Panc1 (cell line): ENCODE results near the gene HIC2.
"Not testable (repeated sequence)": the region's sequence is repeated elsewhere in the genome, so short reads cannot be mapped to it uniquely, and the experiment has no call there.

Experiments used
- POLR2AphosphoS5 ChIP-seq: IDR thresholded peaks from 2 replicates; pipeline ENCODE4 v1.6.1; 2012; ENCODE audit warnings: mild to moderate bottlenecking, low read depth, low read length, moderate library complexity
- SIN3A ChIP-seq: IDR thresholded peaks from 2 replicates; pipeline ENCODE4 v1.6.1; 2012; ENCODE audit warnings: low read depth, mild to moderate bottlenecking, low read length, moderate library complexity, borderline replicate concordance; ENCODE audit not compliant: insufficient read depth
- TF ChIP-seq, protein P1 (sequence below): fragments of 450-650 bp; IDR thresholded peaks from 2 replicates; pipeline ENCODE4 v1.5.1; 2017; ENCODE audit warnings: mild to moderate bottlenecking
- TF ChIP-seq, protein P2 (sequence below), 2 experiments: IDR thresholded peaks; 2 replicates each; pipeline ENCODE4 v1.6.1; 2011 to 2012; ENCODE audit warnings: low read depth in 2 of 2, control low read depth in 1 of 2, low read length in 1 of 2, mild to moderate bottlenecking in 1 of 2, moderate library complexity in 1 of 2; ENCODE audit not compliant: insufficient read depth in 1 of 2

DNA sequence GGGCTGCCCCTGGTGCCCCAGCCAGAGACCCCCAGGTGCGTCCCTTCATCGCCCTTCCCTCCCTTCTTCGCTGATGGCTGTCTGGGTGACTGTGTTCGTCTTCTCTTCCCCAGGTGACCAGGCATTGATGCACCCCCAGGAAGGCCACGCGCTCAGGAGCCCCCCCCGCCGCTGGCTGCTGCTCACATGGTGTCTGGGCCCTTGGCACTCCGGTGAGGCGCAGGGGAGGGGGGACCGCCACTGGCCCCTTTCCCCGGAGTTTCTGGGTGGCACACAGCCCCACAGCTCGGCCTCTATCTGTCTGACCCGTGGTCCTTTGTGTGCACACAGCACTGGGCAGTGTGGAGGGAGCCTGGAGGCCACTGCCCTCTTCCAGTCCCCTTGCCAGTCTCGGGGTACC lies 25.5 kb downstream of the HIC2 start:
- TF ChIP-seq, protein P1, sequence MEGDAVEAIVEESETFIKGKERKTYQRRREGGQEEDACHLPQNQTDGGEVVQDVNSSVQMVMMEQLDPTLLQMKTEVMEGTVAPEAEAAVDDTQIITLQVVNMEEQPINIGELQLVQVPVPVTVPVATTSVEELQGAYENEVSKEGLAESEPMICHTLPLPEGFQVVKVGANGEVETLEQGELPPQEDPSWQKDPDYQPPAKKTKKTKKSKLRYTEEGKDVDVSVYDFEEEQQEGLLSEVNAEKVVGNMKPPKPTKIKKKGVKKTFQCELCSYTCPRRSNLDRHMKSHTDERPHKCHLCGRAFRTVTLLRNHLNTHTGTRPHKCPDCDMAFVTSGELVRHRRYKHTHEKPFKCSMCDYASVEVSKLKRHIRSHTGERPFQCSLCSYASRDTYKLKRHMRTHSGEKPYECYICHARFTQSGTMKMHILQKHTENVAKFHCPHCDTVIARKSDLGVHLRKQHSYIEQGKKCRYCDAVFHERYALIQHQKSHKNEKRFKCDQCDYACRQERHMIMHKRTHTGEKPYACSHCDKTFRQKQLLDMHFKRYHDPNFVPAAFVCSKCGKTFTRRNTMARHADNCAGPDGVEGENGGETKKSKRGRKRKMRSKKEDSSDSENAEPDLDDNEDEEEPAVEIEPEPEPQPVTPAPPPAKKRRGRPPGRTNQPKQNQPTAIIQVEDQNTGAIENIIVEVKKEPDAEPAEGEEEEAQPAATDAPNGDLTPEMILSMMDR, result not testable (repeated sequence)
- TF ChIP-seq POLR2AphosphoS5, SIN3A: not testable (repeated sequence)
- TF ChIP-seq, protein P2, sequence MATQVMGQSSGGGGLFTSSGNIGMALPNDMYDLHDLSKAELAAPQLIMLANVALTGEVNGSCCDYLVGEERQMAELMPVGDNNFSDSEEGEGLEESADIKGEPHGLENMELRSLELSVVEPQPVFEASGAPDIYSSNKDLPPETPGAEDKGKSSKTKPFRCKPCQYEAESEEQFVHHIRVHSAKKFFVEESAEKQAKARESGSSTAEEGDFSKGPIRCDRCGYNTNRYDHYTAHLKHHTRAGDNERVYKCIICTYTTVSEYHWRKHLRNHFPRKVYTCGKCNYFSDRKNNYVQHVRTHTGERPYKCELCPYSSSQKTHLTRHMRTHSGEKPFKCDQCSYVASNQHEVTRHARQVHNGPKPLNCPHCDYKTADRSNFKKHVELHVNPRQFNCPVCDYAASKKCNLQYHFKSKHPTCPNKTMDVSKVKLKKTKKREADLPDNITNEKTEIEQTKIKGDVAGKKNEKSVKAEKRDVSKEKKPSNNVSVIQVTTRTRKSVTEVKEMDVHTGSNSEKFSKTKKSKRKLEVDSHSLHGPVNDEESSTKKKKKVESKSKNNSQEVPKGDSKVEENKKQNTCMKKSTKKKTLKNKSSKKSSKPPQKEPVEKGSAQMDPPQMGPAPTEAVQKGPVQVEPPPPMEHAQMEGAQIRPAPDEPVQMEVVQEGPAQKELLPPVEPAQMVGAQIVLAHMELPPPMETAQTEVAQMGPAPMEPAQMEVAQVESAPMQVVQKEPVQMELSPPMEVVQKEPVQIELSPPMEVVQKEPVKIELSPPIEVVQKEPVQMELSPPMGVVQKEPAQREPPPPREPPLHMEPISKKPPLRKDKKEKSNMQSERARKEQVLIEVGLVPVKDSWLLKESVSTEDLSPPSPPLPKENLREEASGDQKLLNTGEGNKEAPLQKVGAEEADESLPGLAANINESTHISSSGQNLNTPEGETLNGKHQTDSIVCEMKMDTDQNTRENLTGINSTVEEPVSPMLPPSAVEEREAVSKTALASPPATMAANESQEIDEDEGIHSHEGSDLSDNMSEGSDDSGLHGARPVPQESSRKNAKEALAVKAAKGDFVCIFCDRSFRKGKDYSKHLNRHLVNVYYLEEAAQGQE (IDR thresholded peaks at IDR 0.05; ENCODE audit: insufficient read depth in 1 of 2, low read depth in 2 of 2, low read length in 1 of 2), result not testable (repeated sequence)
